ENCODE results near the gene USHBP1. TPM values are rescaled to one million over a fixed set of nuclear protein-coding genes. Genes with fewer than 3 reads are reported as not detected.

The USHBP1 gene
- total and polyA plus RNA-seq, 2 of the 13 experiments (the other 11 are each of a cell fraction or from before 2014, with no cell fraction given): 0.15 to 1.5 TPM

DNA sequence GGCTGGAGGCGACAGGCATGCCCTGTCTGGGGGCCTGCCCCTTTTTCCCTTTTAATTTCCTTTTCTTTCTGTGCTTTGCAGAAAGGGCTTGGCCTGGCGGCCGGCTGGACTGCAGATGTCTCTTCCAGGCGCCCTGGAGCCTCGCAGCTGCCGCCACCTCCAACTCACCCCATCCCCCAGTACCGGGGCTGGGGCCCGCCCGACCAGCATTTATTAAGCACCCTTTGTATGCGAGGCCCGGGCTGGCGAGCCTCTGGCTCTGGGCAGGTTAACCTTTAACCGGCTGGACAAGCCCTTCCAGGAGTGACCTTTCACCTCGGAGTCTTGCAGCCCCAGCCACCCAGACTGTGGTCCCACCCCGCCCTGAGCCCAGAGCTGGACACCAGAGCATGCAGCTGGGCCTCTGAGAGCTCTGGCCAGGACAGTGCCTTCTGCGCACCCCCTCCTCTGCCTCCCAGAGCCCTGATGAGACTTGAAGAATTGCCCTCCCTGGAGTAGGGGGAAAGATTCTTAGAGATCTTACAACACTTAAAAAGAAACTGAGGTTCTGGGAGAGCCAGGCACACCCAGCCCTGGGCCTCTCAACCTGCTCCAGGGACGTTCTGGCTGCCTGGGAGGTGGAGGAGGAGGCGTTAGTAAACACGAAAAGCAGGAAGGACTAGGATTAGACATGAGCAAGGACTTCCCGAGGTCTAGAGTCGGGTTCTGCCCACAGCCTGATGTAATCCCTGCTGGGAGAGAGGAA lies 17.7 kb downstream of the USHBP1 start (continued):
- TF ChIP-seq, protein P1, sequence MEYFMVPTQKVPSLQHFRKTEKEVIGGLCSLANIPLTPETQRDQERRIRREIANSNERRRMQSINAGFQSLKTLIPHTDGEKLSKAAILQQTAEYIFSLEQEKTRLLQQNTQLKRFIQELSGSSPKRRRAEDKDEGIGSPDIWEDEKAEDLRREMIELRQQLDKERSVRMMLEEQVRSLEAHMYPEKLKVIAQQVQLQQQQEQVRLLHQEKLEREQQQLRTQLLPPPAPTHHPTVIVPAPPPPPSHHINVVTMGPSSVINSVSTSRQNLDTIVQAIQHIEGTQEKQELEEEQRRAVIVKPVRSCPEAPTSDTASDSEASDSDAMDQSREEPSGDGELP (IDR thresholded peaks at IDR 0.05; ENCODE audit: borderline replicate concordance, low read depth): no peak
- TF ChIP-seq HNRNPLL (IDR thresholded peaks at IDR 0.05; ENCODE audit: low read depth, low read length, poor library complexity, severe bottlenecking): peak; percentile 3
- TF ChIP-seq KAT8 (CRISPR knock-in tag; IDR thresholded peaks at IDR 0.05): peak; percentile 50; the same call in 1 of the 2 replicates
- TF ChIP-seq HNF4A (CRISPR knock-in tag; IDR thresholded peaks at IDR 0.05): peak; percentile 59
- 0 out of 2 replicates have a peak, but pooled peaks have one; percentile 12 for TF ChIP-seq SMYD3 (CRISPR knock-in tag; IDR thresholded peaks at IDR 0.05)
- TF ChIP-seq NCOR1 (IDR thresholded peaks at IDR 0.05; ENCODE audit: borderline replicate concordance, low read length): peak; percentile 59; the same call in 1 of the 2 replicates
- TF ChIP-seq, protein P2, sequence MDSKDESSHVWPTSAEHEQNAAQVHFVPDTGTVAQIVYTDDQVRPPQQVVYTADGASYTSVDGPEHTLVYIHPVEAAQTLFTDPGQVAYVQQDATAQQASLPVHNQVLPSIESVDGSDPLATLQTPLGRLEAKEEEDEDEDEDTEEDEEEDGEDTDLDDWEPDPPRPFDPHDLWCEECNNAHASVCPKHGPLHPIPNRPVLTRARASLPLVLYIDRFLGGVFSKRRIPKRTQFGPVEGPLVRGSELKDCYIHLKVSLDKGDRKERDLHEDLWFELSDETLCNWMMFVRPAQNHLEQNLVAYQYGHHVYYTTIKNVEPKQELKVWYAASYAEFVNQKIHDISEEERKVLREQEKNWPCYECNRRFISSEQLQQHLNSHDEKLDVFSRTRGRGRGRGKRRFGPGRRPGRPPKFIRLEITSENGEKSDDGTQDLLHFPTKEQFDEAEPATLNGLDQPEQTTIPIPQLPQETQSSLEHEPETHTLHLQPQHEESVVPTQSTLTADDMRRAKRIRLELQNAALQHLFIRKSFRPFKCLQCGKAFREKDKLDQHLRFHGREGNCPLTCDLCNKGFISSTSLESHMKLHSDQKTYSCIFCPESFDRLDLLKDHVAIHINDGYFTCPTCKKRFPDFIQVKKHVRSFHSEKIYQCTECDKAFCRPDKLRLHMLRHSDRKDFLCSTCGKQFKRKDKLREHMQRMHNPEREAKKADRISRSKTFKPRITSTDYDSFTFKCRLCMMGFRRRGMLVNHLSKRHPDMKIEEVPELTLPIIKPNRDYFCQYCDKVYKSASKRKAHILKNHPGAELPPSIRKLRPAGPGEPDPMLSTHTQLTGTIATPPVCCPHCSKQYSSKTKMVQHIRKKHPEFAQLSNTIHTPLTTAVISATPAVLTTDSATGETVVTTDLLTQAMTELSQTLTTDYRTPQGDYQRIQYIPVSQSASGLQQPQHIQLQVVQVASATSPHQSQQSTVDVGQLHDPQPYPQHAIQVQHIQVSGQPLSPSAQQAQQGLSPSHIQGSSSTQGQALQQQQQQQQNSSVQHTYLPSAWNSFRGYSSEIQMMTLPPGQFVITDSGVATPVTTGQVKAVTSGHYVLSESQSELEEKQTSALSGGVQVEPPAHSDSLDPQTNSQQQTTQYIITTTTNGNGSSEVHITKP (CRISPR knock-in tag; IDR thresholded peaks at IDR 0.05; ENCODE audit: low read depth): 0 out of 2 replicates have a peak, but pooled peaks have one; percentile 12
- TF ChIP-seq NR2C2 (CRISPR knock-in tag; IDR thresholded peaks at IDR 0.05; ENCODE audit: borderline replicate concordance): peak; percentile 92
- 0 out of 2 replicates have a peak, but pooled peaks have one; percentile 35 for TF ChIP-seq ZNF264 (CRISPR knock-in tag; IDR thresholded peaks at IDR 0.05)
- TF ChIP-seq, protein P3, sequence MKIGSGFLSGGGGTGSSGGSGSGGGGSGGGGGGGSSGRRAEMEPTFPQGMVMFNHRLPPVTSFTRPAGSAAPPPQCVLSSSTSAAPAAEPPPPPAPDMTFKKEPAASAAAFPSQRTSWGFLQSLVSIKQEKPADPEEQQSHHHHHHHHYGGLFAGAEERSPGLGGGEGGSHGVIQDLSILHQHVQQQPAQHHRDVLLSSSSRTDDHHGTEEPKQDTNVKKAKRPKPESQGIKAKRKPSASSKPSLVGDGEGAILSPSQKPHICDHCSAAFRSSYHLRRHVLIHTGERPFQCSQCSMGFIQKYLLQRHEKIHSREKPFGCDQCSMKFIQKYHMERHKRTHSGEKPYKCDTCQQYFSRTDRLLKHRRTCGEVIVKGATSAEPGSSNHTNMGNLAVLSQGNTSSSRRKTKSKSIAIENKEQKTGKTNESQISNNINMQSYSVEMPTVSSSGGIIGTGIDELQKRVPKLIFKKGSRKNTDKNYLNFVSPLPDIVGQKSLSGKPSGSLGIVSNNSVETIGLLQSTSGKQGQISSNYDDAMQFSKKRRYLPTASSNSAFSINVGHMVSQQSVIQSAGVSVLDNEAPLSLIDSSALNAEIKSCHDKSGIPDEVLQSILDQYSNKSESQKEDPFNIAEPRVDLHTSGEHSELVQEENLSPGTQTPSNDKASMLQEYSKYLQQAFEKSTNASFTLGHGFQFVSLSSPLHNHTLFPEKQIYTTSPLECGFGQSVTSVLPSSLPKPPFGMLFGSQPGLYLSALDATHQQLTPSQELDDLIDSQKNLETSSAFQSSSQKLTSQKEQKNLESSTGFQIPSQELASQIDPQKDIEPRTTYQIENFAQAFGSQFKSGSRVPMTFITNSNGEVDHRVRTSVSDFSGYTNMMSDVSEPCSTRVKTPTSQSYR (CRISPR knock-in tag; IDR thresholded peaks at IDR 0.05; ENCODE audit: borderline replicate concordance): peak; percentile 35; the same call in 1 of the 2 replicates
- TF ChIP-seq ZMYM3 (CRISPR knock-in tag; IDR thresholded peaks at IDR 0.05): peak; percentile 100
- TF ChIP-seq, protein P4, sequence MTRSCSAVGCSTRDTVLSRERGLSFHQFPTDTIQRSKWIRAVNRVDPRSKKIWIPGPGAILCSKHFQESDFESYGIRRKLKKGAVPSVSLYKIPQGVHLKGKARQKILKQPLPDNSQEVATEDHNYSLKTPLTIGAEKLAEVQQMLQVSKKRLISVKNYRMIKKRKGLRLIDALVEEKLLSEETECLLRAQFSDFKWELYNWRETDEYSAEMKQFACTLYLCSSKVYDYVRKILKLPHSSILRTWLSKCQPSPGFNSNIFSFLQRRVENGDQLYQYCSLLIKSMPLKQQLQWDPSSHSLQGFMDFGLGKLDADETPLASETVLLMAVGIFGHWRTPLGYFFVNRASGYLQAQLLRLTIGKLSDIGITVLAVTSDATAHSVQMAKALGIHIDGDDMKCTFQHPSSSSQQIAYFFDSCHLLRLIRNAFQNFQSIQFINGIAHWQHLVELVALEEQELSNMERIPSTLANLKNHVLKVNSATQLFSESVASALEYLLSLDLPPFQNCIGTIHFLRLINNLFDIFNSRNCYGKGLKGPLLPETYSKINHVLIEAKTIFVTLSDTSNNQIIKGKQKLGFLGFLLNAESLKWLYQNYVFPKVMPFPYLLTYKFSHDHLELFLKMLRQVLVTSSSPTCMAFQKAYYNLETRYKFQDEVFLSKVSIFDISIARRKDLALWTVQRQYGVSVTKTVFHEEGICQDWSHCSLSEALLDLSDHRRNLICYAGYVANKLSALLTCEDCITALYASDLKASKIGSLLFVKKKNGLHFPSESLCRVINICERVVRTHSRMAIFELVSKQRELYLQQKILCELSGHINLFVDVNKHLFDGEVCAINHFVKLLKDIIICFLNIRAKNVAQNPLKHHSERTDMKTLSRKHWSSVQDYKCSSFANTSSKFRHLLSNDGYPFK (CRISPR knock-in tag; IDR thresholded peaks at IDR 0.05; ENCODE audit: borderline replicate concordance): peak; percentile 34; the same call in 1 of the 2 replicates
- TF ChIP-seq, protein P5, sequence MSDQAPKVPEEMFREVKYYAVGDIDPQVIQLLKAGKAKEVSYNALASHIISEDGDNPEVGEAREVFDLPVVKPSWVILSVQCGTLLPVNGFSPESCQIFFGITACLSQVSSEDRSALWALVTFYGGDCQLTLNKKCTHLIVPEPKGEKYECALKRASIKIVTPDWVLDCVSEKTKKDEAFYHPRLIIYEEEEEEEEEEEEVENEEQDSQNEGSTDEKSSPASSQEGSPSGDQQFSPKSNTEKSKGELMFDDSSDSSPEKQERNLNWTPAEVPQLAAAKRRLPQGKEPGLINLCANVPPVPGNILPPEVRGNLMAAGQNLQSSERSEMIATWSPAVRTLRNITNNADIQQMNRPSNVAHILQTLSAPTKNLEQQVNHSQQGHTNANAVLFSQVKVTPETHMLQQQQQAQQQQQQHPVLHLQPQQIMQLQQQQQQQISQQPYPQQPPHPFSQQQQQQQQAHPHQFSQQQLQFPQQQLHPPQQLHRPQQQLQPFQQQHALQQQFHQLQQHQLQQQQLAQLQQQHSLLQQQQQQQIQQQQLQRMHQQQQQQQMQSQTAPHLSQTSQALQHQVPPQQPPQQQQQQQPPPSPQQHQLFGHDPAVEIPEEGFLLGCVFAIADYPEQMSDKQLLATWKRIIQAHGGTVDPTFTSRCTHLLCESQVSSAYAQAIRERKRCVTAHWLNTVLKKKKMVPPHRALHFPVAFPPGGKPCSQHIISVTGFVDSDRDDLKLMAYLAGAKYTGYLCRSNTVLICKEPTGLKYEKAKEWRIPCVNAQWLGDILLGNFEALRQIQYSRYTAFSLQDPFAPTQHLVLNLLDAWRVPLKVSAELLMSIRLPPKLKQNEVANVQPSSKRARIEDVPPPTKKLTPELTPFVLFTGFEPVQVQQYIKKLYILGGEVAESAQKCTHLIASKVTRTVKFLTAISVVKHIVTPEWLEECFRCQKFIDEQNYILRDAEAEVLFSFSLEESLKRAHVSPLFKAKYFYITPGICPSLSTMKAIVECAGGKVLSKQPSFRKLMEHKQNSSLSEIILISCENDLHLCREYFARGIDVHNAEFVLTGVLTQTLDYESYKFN (CRISPR knock-in tag; conservative IDR thresholded peaks at IDR 0.05): peak; percentile 60

Measured in HepG2 (cell line).